ENCODE results near the gene ITGA3. TPM values are rescaled to one million over a fixed set of nuclear protein-coding genes. Genes with fewer than 3 reads are reported as not detected.
A peak's percentile ranks its signal among the peaks of the same experiment; 100 is the strongest.
"Not testable (repeated sequence)": the region's sequence is repeated elsewhere in the genome, so short reads cannot be mapped to it uniquely, and the experiment has no call there.

ITGA3 gene
- total and polyA plus RNA-seq, 2 experiments from 2014 or later, result 28.5 to 32.8 TPM

GRCh38 chr17:50059256-50059655, 3.3 kb downstream of the ITGA3 start:
- no peaks in the 10 kb centered on the region for H3K36me3 ChIP-seq (replicated peaks; ENCODE audit: insufficient read depth, low read depth)

GRCh38 chr17:50059759-50060273, 3.9 kb downstream of the ITGA3 start:
- no peak for TF ChIP-seq EZH2phosphoT487 (IDR thresholded peaks at IDR 0.05; ENCODE audit: low read depth, severe bottlenecking, unreplicated experiment)
- no peak for TF ChIP-seq EZH2 (IDR thresholded peaks at IDR 0.05; ENCODE audit: borderline replicate concordance)
- no peak for TF ChIP-seq CTCF (IDR thresholded peaks at IDR 0.05; ENCODE audit: poor library complexity)
- no peaks in the 10 kb centered on the region for H3K9me3 ChIP-seq (ENCODE audit: low read depth)
- no peaks in the 10 kb centered on the region for H3K27me3 ChIP-seq
- H3K4me3 ChIP-seq, result no peak overlapping the region
- DNase-seq (ENCODE audit: low spot score), result no peak
- no peak overlapping the region for H2AFZ ChIP-seq
- WGBS (ENCODE audit: low lambda C conversion rate, missing lambda C conversion rate), result 60% methylated on average over 5 of the region's 5 CpGs
- no peaks in the 10 kb centered on the region for H3K36me3 ChIP-seq (replicated peaks; ENCODE audit: insufficient read depth, low read depth)
- peaks cover 19% of the 10 kb centered on the region for H3K79me2 ChIP-seq
- H3K4me1 ChIP-seq (ENCODE audit: insufficient read depth), result peaks cover 48% of the 10 kb centered on the region
- no peaks in the 10 kb centered on the region for H3K9me2 ChIP-seq (replicated peaks; ENCODE audit: insufficient read depth)
- H4K20me1 ChIP-seq (ENCODE audit: insufficient read depth, poor library complexity, severe bottlenecking), result no peaks in the 10 kb centered on the region
- H3K27ac ChIP-seq, result peak overlapping the region; percentile 62
- H3K4me2 ChIP-seq, result peak overlapping the region; percentile 29

More at GRCh38 chr17:50059256-50059655, 3.3 kb downstream of the ITGA3 start:
- 76% methylated on average over 4 of the region's 4 CpGs for WGBS (ENCODE audit: low lambda C conversion rate, missing lambda C conversion rate)
- no peak overlapping the region for H2AFZ ChIP-seq
- H3K4me3 ChIP-seq, result no peak overlapping the region
- H3K9me2 ChIP-seq (replicated peaks; ENCODE audit: insufficient read depth), result no peaks in the 10 kb centered on the region
- no peak for TF ChIP-seq EZH2 (IDR thresholded peaks at IDR 0.05; ENCODE audit: borderline replicate concordance)
- TF ChIP-seq CTCF (IDR thresholded peaks at IDR 0.05; ENCODE audit: poor library complexity), result no peak
- TF ChIP-seq EZH2phosphoT487 (IDR thresholded peaks at IDR 0.05; ENCODE audit: low read depth, severe bottlenecking, unreplicated experiment), result no peak
- peak overlapping the region; percentile 62 for H3K27ac ChIP-seq
- no peaks in the 10 kb centered on the region for H3K9me3 ChIP-seq (ENCODE audit: low read depth)
- peaks cover 19% of the 10 kb centered on the region for H3K79me2 ChIP-seq
- no peaks in the 10 kb centered on the region for H3K27me3 ChIP-seq
- peak overlapping the region; percentile 29 for H3K4me2 ChIP-seq
- H4K20me1 ChIP-seq (ENCODE audit: insufficient read depth, poor library complexity, severe bottlenecking), result no peaks in the 10 kb centered on the region
- no peak for DNase-seq (ENCODE audit: low spot score)
- H3K4me1 ChIP-seq (ENCODE audit: insufficient read depth), result peaks cover 44% of the 10 kb centered on the region

- TF ChIP-seq EZH2phosphoT487 (IDR thresholded peaks at IDR 0.05; ENCODE audit: low read depth, severe bottlenecking, unreplicated experiment) (no peak), CTCF (IDR thresholded peaks at IDR 0.05; ENCODE audit: poor library complexity) (no peak), EZH2 (IDR thresholded peaks at IDR 0.05; ENCODE audit: borderline replicate concordance) (no peak)
- WGBS (ENCODE audit: low lambda C conversion rate, missing lambda C conversion rate), result 91% methylated on average over 9 of the region's 9 CpGs
- no peak for DNase-seq (ENCODE audit: low spot score)
These were observed 5.2 kb downstream of the ITGA3 start for GRCh38 chr17:50060951-50061712.

GRCh38 chr17:50061713-50062045, 5.8 kb downstream of the ITGA3 start:
- H3K36me3 ChIP-seq (replicated peaks; ENCODE audit: insufficient read depth, low read depth); H3K27ac ChIP-seq; H4K20me1 ChIP-seq (ENCODE audit: insufficient read depth, poor library complexity, severe bottlenecking); H2AFZ ChIP-seq; H3K9me2 ChIP-seq (replicated peaks; ENCODE audit: insufficient read depth); H3K27me3 ChIP-seq; DNase-seq (ENCODE audit: low spot score); H3K4me3 ChIP-seq; H3K4me2 ChIP-seq; H3K9me3 ChIP-seq (ENCODE audit: low read depth): not testable (repeated sequence)
- Histone ChIP-seq H3K4me1 (ENCODE audit: insufficient read depth) (peaks cover 56% of the 10 kb centered on the region), H3K79me2 (peaks cover 19% of the 10 kb centered on the region)
- WGBS (ENCODE audit: low lambda C conversion rate, missing lambda C conversion rate), result 95% methylated on average over 10 of the region's 10 CpGs

More at GRCh38 chr17:50060951-50061712, 5.2 kb downstream of the ITGA3 start:
- H3K4me3 ChIP-seq, result no peak overlapping the region
- H3K27me3 ChIP-seq, result no peaks in the 10 kb centered on the region
- H3K79me2 ChIP-seq, result peaks cover 19% of the 10 kb centered on the region
- H3K36me3 ChIP-seq (replicated peaks; ENCODE audit: insufficient read depth, low read depth), result no peaks in the 10 kb centered on the region
- no peak overlapping the region for H3K4me2 ChIP-seq
- H2AFZ ChIP-seq, result no peak overlapping the region
- H3K27ac ChIP-seq, result no peak overlapping the region
- H3K9me3 ChIP-seq (ENCODE audit: low read depth), result no peaks in the 10 kb centered on the region
- no peaks in the 10 kb centered on the region for H4K20me1 ChIP-seq (ENCODE audit: insufficient read depth, poor library complexity, severe bottlenecking)
- H3K4me1 ChIP-seq (ENCODE audit: insufficient read depth), result peaks cover 56% of the 10 kb centered on the region
- no peaks in the 10 kb centered on the region for H3K9me2 ChIP-seq (replicated peaks; ENCODE audit: insufficient read depth)

Measured in hepatocyte (in vitro differentiated cells).